ENCODE data around the gene STPG1.

- no peak for TF ChIP-seq CTCF (CRISPR knock-in tag; IDR thresholded peaks at IDR 0.05)
- TF ChIP-seq ZNF598 (CRISPR knock-in tag; IDR thresholded peaks at IDR 0.05; ENCODE audit: borderline replicate concordance) = no peak
- TF ChIP-seq ZNF549 (CRISPR knock-in tag; IDR thresholded peaks at IDR 0.05) = no peak
- TF ChIP-seq ZBTB46 (CRISPR knock-in tag; IDR thresholded peaks at IDR 0.05; ENCODE audit: borderline replicate concordance) = no peak
- no peak for TF ChIP-seq RNF2 (conservative IDR thresholded peaks at IDR 0.05; ENCODE audit: low read depth)
- TF ChIP-seq ZNF597 (CRISPR knock-in tag; IDR thresholded peaks at IDR 0.05) = no peak
- no peak for TF ChIP-seq POLR2AphosphoS5 (IDR thresholded peaks at IDR 0.05; ENCODE audit: low read depth, low read length)
- no peak for TF ChIP-seq HDAC6 (IDR thresholded peaks at IDR 0.05; ENCODE audit: low read depth, low read length)
- no peak for TF ChIP-seq ZNF441 (CRISPR knock-in tag; IDR thresholded peaks at IDR 0.05; ENCODE audit: borderline replicate concordance)
- no peak for TF ChIP-seq ZSCAN25 (CRISPR knock-in tag; IDR thresholded peaks at IDR 0.05)
- TF ChIP-seq ZNF205 (CRISPR knock-in tag; IDR thresholded peaks at IDR 0.05) = no peak
- no peak for TF ChIP-seq ZNF768 (CRISPR knock-in tag; IDR thresholded peaks at IDR 0.05)
- TF ChIP-seq SOX13 (IDR thresholded peaks at IDR 0.05) = no peak
- TF ChIP-seq SOX13 (CRISPR knock-in tag; conservative IDR thresholded peaks at IDR 0.05 in 1 of 2, IDR thresholded peaks at IDR 0.05 in 1 of 2) = no peak
These were observed 27.9 kb upstream of the STPG1 start for GRCh38 chr1:24441480-24441879.

Measured in HepG2 (cell line).